K562 (cell line): ENCODE data around the gene PA2G4. TPM values are rescaled to one million over a fixed set of nuclear protein-coding genes. Genes with fewer than 3 reads are reported as not detected.
A peak's percentile ranks its signal among the peaks of the same experiment; 100 is the strongest.

Experiments
- ARID2 ChIP-seq: fragments of 450-650 bp; IDR thresholded peaks from 2 replicates; pipeline ENCODE4 v1.6.1; 2017; ENCODE audit warnings: antibody characterized with exemption, mild to moderate bottlenecking
- FOXP4 ChIP-seq: sonication (generic); formaldehyde crosslinking; IDR thresholded peaks from 2 replicates; pipeline ENCODE4 v1.8.0; 2022; ENCODE audit warnings: mild to moderate bottlenecking, missing genetic modification reagents, borderline replicate concordance
- FUS ChIP-seq: fragments of 200-400 bp; formaldehyde crosslinking; optimal IDR thresholded peaks from 2 replicates; pipeline ENCODE3; 2017; ENCODE audit warnings: low read depth, low read length
- GMEB1 ChIP-seq: fragments of 250-450 bp; sonication (Bioruptor Pico); IDR thresholded peaks from 2 replicates; pipeline ENCODE4 v1.4.0; 2020; ENCODE audit warnings: mild to moderate bottlenecking
- MBD2 ChIP-seq: sonication (generic); IDR thresholded peaks from 2 replicates; pipeline ENCODE4 v1.6.1; 2016; ENCODE audit warnings: low read depth, borderline replicate concordance
- NR1H2 ChIP-seq: sonication (generic); formaldehyde crosslinking; IDR thresholded peaks from 2 replicates; pipeline ENCODE4 v1.4.0; 2020; ENCODE audit warnings: mild to moderate bottlenecking, missing genetic modification reagents
- RCOR1 ChIP-seq, 2 experiments: IDR thresholded peaks; 2 replicates each; pipeline ENCODE4 v1.6.1; 2012; ENCODE audit warnings: low read depth in 2 of 2, low read length in 2 of 2, borderline replicate concordance in 1 of 2, improper control_type of control experiment in 1 of 2
- SIN3B ChIP-seq: fragments of 450-650 bp; IDR thresholded peaks from 2 replicates; pipeline ENCODE4 v1.6.1; 2017; ENCODE audit warnings: low read depth, mild to moderate bottlenecking, moderate library complexity
- SIRT6 ChIP-seq: IDR thresholded peaks from one replicate; pipeline ENCODE4 v1.6.1; 2012; ENCODE audit warnings: low read depth, mild to moderate bottlenecking, control low read depth, inconsistent platforms, low read length, moderate library complexity
- ZBTB33 ChIP-seq: sonication (generic); formaldehyde crosslinking; IDR thresholded peaks from 2 replicates; pipeline ENCODE4 v1.8.1; 2023; ENCODE audit warnings: mild to moderate bottlenecking, missing genetic modification reagents
- ZBTB7A ChIP-seq: IDR thresholded peaks from 2 replicates; pipeline ENCODE4 v1.6.1; 2011; ENCODE audit warnings: low read depth, mild to moderate bottlenecking, low read length, moderate library complexity, borderline replicate concordance; ENCODE audit not compliant: control insufficient read depth
- polyA plus RNA-seq, 8 experiments: library from polyadenylated mRNA; depleted of rRNA in 4 of 8; stranded (reverse) in 5 of 8; unstranded in 3 of 8; fragments of >200 nt; fragmentation: Nextera tagmentation in 2 of 8; fragmentation: Illumina TruSeq in 1 of 8; extraction: Ambion mirVana in 2 of 8; extraction: Trizol in 1 of 8; gene quantifications; 2 replicates each; pipeline versions ENCODE4 v1.2.1 to v1.2.3, GENCODE V29; 2011 to 2014; ENCODE audit warnings: inconsistent platforms in 1 of 8, missing spikeins in 1 of 8
- total RNA-seq, 7 experiments: library from RNA; depleted of rRNA in 6 of 7; stranded (reverse); fragments of >200 nt in 6 of 7; fragmentation: Illumina TruSeq in 2 of 7; extraction: Trizol in 2 of 7; gene quantifications; 2 replicates each; pipeline versions ENCODE4 v1.2.1 to v1.2.3, GENCODE V29; 2011 to 2021; ENCODE audit warnings: low replicate concordance in 1 of 7
- TF ChIP-seq, protein P1 (sequence below): fragments of 450-650 bp; IDR thresholded peaks from 2 replicates; pipeline ENCODE4 v1.6.1; 2017; ENCODE audit warnings: antibody characterized with exemption, mild to moderate bottlenecking
- TF ChIP-seq, protein P2 (sequence below): sonication (generic); formaldehyde crosslinking; IDR thresholded peaks from 2 replicates; pipeline ENCODE4 v1.8.0; 2022; ENCODE audit warnings: mild to moderate bottlenecking, missing genetic modification reagents
- TF ChIP-seq, protein P3 (sequence below): fragments of 450-650 bp; formaldehyde crosslinking; IDR thresholded peaks from 2 replicates; pipeline ENCODE4 v1.4.0; 2022; ENCODE audit warnings: missing genetic modification characterization

PA2G4 gene
- total and polyA plus RNA-seq, 9 of the 15 experiments (the other 6 are each of a cell fraction or from before 2014, with no cell fraction given): 230 to 925 (median 638) TPM

- TF ChIP-seq RCOR1 (IDR thresholded peaks at IDR 0.05; ENCODE audit: borderline replicate concordance in 1 of 2, low read depth in 2 of 2, low read length in 2 of 2) (peak in 1 of 2 experiments; percentile 63; a peak in 1 of 4 replicates), NR1H2 (CRISPR knock-in tag) (peak; percentile 9; the same call in 1 of the 2 replicates), FUS (no peak), FOXP4 (no peak), SIN3B (peak; percentile 28; the same call in 1 of the 2 replicates), ARID2 (no peak), MBD2 (peak; percentile 58; the same call in 1 of the 2 replicates), ZBTB7A (peak; percentile 75; the same call in 1 of the 2 replicates), SIRT6 (no peak), ZBTB33 (no peak), GMEB1 (peak; percentile 62)
- TF ChIP-seq, protein P1, sequence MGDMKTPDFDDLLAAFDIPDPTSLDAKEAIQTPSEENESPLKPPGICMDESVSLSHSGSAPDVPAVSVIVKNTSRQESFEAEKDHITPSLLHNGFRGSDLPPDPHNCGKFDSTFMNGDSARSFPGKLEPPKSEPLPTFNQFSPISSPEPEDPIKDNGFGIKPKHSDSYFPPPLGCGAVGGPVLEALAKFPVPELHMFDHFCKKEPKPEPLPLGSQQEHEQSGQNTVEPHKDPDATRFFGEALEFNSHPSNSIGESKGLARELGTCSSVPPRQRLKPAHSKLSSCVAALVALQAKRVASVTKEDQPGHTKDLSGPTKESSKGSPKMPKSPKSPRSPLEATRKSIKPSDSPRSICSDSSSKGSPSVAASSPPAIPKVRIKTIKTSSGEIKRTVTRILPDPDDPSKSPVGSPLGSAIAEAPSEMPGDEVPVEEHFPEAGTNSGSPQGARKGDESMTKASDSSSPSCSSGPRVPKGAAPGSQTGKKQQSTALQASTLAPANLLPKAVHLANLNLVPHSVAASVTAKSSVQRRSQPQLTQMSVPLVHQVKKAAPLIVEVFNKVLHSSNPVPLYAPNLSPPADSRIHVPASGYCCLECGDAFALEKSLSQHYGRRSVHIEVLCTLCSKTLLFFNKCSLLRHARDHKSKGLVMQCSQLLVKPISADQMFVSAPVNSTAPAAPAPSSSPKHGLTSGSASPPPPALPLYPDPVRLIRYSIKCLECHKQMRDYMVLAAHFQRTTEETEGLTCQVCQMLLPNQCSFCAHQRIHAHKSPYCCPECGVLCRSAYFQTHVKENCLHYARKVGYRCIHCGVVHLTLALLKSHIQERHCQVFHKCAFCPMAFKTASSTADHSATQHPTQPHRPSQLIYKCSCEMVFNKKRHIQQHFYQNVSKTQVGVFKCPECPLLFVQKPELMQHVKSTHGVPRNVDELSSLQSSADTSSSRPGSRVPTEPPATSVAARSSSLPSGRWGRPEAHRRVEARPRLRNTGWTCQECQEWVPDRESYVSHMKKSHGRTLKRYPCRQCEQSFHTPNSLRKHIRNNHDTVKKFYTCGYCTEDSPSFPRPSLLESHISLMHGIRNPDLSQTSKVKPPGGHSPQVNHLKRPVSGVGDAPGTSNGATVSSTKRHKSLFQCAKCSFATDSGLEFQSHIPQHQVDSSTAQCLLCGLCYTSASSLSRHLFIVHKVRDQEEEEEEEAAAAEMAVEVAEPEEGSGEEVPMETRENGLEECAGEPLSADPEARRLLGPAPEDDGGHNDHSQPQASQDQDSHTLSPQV: 0 out of 2 replicates have a peak, but pooled peaks have one; percentile 52
- TF ChIP-seq, protein P2, sequence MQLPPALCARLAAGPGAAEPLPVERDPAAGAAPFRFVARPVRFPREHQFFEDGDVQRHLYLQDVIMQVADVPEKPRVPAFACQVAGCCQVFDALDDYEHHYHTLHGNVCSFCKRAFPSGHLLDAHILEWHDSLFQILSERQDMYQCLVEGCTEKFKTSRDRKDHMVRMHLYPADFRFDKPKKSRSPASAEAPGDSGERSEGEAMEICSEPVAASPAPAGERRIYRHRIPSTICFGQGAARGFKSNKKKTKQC (CRISPR knock-in tag): no peak
- TF ChIP-seq, protein P3, sequence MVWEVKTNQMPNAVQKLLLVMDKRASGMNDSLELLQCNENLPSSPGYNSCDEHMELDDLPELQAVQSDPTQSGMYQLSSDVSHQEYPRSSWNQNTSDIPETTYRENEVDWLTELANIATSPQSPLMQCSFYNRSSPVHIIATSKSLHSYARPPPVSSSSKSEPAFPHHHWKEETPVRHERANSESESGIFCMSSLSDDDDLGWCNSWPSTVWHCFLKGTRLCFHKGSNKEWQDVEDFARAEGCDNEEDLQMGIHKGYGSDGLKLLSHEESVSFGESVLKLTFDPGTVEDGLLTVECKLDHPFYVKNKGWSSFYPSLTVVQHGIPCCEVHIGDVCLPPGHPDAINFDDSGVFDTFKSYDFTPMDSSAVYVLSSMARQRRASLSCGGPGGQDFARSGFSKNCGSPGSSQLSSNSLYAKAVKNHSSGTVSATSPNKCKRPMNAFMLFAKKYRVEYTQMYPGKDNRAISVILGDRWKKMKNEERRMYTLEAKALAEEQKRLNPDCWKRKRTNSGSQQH (CRISPR knock-in tag): no peak
Measured at GRCh38 chr12:56129206-56129941, 25.0 kb downstream of the PA2G4 start (continued).
